HEK293 (cell line): Measurements from ENCODE around the gene RNF39.

ENCODE experiments used
- HOXA7 ChIP-seq: sonication (generic); formaldehyde crosslinking; IDR thresholded peaks from 2 replicates; pipeline ENCODE4 v1.8.1; 2022; ENCODE audit warnings: missing genetic modification reagents, borderline replicate concordance
- SP7 ChIP-seq: fragments of 450-650 bp; formaldehyde crosslinking; IDR thresholded peaks from 2 replicates; pipeline ENCODE4 v1.5.1; 2016; ENCODE audit warnings: missing biosample characterization, missing genetic modification characterization
- TRIM28 ChIP-seq: IDR thresholded peaks from 2 replicates; pipeline ENCODE4 v1.6.1; 2011; ENCODE audit warnings: low read length, control low read depth, borderline replicate concordance
- WT1 ChIP-seq: fragments of 450-650 bp; formaldehyde crosslinking; IDR thresholded peaks from 2 replicates; pipeline ENCODE4 v1.5.1; 2016; ENCODE audit warnings: missing biosample characterization, missing genetic modification characterization
- ZNF112 ChIP-seq: fragments of 450-650 bp; formaldehyde crosslinking; IDR thresholded peaks from 2 replicates; pipeline ENCODE4 v1.5.0; 2017; ENCODE audit warnings: missing biosample characterization, missing genetic modification characterization
- ZNF274 ChIP-seq, 2 experiments: fragments of 200-500 bp in 1 of 2; fragments of 450-650 bp in 1 of 2; sonication (Bioruptor generic) in 1 of 2; formaldehyde crosslinking in 1 of 2; IDR thresholded peaks; 2 replicates each; pipeline versions ENCODE4 v1.5.1 to v1.6.1; 2014 to 2016; ENCODE audit warnings: borderline replicate concordance in 1 of 2, inconsistent platforms in 1 of 2, low read length in 1 of 2, missing biosample characterization in 1 of 2, missing genetic modification characterization in 1 of 2
- ZNF324 ChIP-seq: fragments of 450-650 bp; formaldehyde crosslinking; IDR thresholded peaks from 2 replicates; pipeline ENCODE4 v1.5.1; 2016; ENCODE audit warnings: missing biosample characterization, missing genetic modification characterization
- ZNF426 ChIP-seq: fragments of 450-650 bp; formaldehyde crosslinking; IDR thresholded peaks from 2 replicates; pipeline ENCODE4 v1.5.1; 2017; ENCODE audit warnings: missing biosample characterization, missing genetic modification characterization, mild to moderate bottlenecking, inconsistent platforms, moderate library complexity
- ZNF48 ChIP-seq: fragments of 450-650 bp; formaldehyde crosslinking; IDR thresholded peaks from 2 replicates; pipeline ENCODE4 v1.5.1; 2016; ENCODE audit warnings: missing biosample characterization, missing genetic modification characterization
- ZNF501 ChIP-seq: fragments of 450-650 bp; formaldehyde crosslinking; IDR thresholded peaks from 2 replicates; pipeline ENCODE4 v1.5.1; 2016; ENCODE audit warnings: missing biosample characterization, missing genetic modification characterization
- ZNF510 ChIP-seq: fragments of 450-650 bp; formaldehyde crosslinking; IDR thresholded peaks from 2 replicates; pipeline ENCODE4 v1.5.1; 2018; ENCODE audit warnings: mild to moderate bottlenecking, missing genetic modification characterization, missing biosample characterization; ENCODE audit not compliant: insufficient replicate concordance
- ZNF558 ChIP-seq: fragments of 450-650 bp; formaldehyde crosslinking; IDR thresholded peaks from 2 replicates; pipeline ENCODE4 v1.5.1; 2016; ENCODE audit warnings: missing biosample characterization, missing genetic modification characterization
- ZNF610 ChIP-seq: fragments of 450-650 bp; formaldehyde crosslinking; IDR thresholded peaks from 2 replicates; pipeline ENCODE4 v1.5.1; 2016; ENCODE audit warnings: missing biosample characterization, missing genetic modification characterization, borderline replicate concordance
- ZNF626 ChIP-seq: fragments of 450-650 bp; sonication (Bioruptor Pico); formaldehyde crosslinking; IDR thresholded peaks from 2 replicates; pipeline ENCODE4 v1.5.1; 2018; ENCODE audit warnings: missing biosample characterization, missing genetic modification characterization, inconsistent platforms
- ZNF629 ChIP-seq: fragments of 450-650 bp; formaldehyde crosslinking; IDR thresholded peaks from 2 replicates; pipeline ENCODE4 v1.5.1; 2017; ENCODE audit warnings: missing biosample characterization, missing genetic modification characterization
- ZNF768 ChIP-seq: fragments of 450-650 bp; formaldehyde crosslinking; IDR thresholded peaks from 2 replicates; pipeline ENCODE4 v1.5.1; 2018; ENCODE audit warnings: missing biosample characterization, mild to moderate bottlenecking, missing genetic modification characterization
- TF ChIP-seq, protein P1 (sequence below): fragments of 450-650 bp; formaldehyde crosslinking; IDR thresholded peaks from 2 replicates; pipeline ENCODE4 v1.5.1; 2016; ENCODE audit warnings: missing biosample characterization, missing genetic modification characterization
- TF ChIP-seq, protein P2 (sequence below): fragments of 450-650 bp; formaldehyde crosslinking; conservative IDR thresholded peaks from 2 replicates; pipeline ENCODE4 v1.5.1; 2016; ENCODE audit warnings: low read depth, missing biosample characterization, missing genetic modification characterization
- TF ChIP-seq, protein P3 (sequence below): fragments of 450-650 bp; formaldehyde crosslinking; IDR thresholded peaks from 2 replicates; pipeline ENCODE4 v1.5.1; 2016; ENCODE audit warnings: missing biosample characterization, missing genetic modification characterization
- TF ChIP-seq, protein P4 (sequence below): fragments of 450-650 bp; IDR thresholded peaks from 2 replicates; pipeline ENCODE4 v1.5.1; 2018; ENCODE audit warnings: missing biosample characterization, missing genetic modification characterization
- TF ChIP-seq, protein P5 (sequence below): fragments of 450-650 bp; formaldehyde crosslinking; IDR thresholded peaks from 2 replicates; pipeline ENCODE4 v1.5.1; 2016; ENCODE audit warnings: missing biosample characterization, missing genetic modification characterization
- TF ChIP-seq, protein P6 (sequence below): fragments of 450-650 bp; formaldehyde crosslinking; IDR thresholded peaks from 2 replicates; pipeline ENCODE4 v1.5.1; 2016; ENCODE audit warnings: missing biosample characterization, missing genetic modification characterization
- TF ChIP-seq, protein P7 (sequence below): fragments of 450-650 bp; formaldehyde crosslinking; IDR thresholded peaks from 2 replicates; pipeline ENCODE4 v1.5.1; 2016; ENCODE audit warnings: missing biosample characterization, missing genetic modification characterization, borderline replicate concordance

RNF39 gene

DNA sequence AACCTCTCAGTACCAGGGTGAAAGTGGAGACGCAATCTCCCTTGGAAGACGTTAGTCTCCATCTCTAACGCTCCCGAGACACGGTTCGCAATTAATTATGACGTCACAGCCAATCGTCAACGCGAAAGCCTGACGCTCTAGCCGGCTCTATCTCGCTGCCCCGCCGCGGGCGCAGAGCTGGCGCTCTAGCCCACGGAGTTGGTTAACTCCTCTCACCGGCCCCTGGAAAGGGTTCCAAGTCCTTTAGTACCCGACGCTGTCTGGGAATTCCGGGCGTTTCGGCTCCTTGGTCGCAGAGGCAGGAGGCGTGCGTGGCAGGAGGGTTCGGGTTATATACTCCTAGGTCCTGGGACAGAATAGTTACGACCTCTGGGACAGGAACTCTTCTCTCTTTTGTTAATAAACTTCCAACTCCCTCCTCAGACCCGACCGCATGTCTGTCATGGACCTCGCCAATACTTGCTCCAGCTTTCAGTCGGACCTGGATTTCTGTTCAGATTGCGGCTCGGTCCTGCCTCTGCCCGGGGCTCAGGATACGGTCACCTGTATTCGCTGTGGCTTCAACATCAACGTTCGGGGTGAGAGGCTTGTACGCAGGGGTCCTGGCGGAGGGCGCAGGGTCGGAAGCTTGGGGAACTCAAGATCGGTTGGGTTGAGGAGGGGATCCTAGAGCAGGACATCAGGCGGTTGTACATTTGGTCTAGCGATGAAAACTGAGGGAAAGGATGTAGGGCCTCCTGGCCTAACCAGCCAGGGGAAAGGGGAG is 14.3 kb downstream of the RNF39 start, which contains the start of gene POLR1H (continued):
- TF ChIP-seq, protein P1, sequence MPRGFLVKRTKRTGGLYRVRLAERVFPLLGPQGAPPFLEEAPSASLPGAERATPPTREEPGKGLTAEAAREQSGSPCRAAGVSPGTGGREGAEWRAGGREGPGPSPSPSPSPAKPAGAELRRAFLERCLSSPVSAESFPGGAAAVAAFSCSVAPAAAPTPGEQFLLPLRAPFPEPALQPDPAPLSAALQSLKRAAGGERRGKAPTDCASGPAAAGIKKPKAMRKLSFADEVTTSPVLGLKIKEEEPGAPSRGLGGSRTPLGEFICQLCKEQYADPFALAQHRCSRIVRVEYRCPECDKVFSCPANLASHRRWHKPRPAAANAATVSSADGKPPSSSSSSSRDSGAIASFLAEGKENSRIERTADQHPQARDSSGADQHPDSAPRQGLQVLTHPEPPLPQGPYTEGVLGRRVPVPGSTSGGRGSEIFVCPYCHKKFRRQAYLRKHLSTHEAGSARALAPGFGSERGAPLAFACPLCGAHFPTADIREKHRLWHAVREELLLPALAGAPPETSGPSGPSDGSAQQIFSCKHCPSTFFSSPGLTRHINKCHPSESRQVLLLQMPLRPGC (tag by site-specific recombination), result peak; percentile 80
- TF ChIP-seq TRIM28 (0 out of 2 replicates have a peak, but pooled peaks have one; percentile 72), ZNF501 (tag by site-specific recombination) (peak; percentile 73), ZNF274 (IDR thresholded peaks at IDR 0.05; ENCODE audit: low read length) (no peak), ZNF274 (tag by site-specific recombination; IDR thresholded peaks at IDR 0.05; ENCODE audit: borderline replicate concordance) (no peak), ZNF768 (no peak), ZNF48 (no peak), ZNF626 (tag by site-specific recombination) (no peak), ZNF510 (tag by site-specific recombination) (no peak), HOXA7 (CRISPR knock-in tag) (no peak), ZNF426 (no peak), WT1 (peak; percentile 62), SP7 (peak; percentile 80), ZNF558 (tag by site-specific recombination) (peak; percentile 29; the same call in 1 of the 2 replicates), ZNF629 (tag by site-specific recombination) (peak; percentile 99), ZNF112 (no peak), ZNF610 (tag by site-specific recombination) (peak; percentile 81), ZNF324 (tag by site-specific recombination) (peak; percentile 95)
- TF ChIP-seq, protein P2, sequence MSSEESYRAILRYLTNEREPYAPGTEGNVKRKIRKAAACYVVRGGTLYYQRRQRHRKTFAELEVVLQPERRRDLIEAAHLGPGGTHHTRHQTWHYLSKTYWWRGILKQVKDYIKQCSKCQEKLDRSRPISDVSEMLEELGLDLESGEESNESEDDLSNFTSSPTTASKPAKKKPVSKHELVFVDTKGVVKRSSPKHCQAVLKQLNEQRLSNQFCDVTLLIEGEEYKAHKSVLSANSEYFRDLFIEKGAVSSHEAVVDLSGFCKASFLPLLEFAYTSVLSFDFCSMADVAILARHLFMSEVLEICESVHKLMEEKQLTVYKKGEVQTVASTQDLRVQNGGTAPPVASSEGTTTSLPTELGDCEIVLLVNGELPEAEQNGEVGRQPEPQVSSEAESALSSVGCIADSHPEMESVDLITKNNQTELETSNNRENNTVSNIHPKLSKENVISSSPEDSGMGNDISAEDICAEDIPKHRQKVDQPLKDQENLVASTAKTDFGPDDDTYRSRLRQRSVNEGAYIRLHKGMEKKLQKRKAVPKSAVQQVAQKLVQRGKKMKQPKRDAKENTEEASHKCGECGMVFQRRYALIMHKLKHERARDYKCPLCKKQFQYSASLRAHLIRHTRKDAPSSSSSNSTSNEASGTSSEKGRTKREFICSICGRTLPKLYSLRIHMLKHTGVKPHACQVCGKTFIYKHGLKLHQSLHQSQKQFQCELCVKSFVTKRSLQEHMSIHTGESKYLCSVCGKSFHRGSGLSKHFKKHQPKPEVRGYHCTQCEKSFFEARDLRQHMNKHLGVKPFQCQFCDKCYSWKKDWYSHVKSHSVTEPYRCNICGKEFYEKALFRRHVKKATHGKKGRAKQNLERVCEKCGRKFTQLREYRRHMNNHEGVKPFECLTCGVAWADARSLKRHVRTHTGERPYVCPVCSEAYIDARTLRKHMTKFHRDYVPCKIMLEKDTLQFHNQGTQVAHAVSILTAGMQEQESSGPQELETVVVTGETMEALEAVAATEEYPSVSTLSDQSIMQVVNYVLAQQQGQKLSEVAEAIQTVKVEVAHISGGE, result peak; percentile 56; the same call in 1 of the 2 replicates
- TF ChIP-seq, protein P3, sequence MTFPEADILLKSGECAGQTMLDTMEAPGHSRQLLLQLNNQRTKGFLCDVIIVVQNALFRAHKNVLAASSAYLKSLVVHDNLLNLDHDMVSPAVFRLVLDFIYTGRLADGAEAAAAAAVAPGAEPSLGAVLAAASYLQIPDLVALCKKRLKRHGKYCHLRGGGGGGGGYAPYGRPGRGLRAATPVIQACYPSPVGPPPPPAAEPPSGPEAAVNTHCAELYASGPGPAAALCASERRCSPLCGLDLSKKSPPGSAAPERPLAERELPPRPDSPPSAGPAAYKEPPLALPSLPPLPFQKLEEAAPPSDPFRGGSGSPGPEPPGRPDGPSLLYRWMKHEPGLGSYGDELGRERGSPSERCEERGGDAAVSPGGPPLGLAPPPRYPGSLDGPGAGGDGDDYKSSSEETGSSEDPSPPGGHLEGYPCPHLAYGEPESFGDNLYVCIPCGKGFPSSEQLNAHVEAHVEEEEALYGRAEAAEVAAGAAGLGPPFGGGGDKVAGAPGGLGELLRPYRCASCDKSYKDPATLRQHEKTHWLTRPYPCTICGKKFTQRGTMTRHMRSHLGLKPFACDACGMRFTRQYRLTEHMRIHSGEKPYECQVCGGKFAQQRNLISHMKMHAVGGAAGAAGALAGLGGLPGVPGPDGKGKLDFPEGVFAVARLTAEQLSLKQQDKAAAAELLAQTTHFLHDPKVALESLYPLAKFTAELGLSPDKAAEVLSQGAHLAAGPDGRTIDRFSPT (tag by site-specific recombination), result peak; percentile 69
- TF ChIP-seq, protein P4, sequence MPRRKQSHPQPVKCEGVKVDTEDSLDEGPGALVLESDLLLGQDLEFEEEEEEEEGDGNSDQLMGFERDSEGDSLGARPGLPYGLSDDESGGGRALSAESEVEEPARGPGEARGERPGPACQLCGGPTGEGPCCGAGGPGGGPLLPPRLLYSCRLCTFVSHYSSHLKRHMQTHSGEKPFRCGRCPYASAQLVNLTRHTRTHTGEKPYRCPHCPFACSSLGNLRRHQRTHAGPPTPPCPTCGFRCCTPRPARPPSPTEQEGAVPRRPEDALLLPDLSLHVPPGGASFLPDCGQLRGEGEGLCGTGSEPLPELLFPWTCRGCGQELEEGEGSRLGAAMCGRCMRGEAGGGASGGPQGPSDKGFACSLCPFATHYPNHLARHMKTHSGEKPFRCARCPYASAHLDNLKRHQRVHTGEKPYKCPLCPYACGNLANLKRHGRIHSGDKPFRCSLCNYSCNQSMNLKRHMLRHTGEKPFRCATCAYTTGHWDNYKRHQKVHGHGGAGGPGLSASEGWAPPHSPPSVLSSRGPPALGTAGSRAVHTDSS (tag by site-specific recombination), result no peak; the same call in 1 of the 2 replicates
- TF ChIP-seq, protein P5, sequence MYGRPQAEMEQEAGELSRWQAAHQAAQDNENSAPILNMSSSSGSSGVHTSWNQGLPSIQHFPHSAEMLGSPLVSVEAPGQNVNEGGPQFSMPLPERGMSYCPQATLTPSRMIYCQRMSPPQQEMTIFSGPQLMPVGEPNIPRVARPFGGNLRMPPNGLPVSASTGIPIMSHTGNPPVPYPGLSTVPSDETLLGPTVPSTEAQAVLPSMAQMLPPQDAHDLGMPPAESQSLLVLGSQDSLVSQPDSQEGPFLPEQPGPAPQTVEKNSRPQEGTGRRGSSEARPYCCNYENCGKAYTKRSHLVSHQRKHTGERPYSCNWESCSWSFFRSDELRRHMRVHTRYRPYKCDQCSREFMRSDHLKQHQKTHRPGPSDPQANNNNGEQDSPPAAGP (tag by site-specific recombination), result peak; percentile 88; the same call in 1 of the 2 replicates
- TF ChIP-seq, protein P6, sequence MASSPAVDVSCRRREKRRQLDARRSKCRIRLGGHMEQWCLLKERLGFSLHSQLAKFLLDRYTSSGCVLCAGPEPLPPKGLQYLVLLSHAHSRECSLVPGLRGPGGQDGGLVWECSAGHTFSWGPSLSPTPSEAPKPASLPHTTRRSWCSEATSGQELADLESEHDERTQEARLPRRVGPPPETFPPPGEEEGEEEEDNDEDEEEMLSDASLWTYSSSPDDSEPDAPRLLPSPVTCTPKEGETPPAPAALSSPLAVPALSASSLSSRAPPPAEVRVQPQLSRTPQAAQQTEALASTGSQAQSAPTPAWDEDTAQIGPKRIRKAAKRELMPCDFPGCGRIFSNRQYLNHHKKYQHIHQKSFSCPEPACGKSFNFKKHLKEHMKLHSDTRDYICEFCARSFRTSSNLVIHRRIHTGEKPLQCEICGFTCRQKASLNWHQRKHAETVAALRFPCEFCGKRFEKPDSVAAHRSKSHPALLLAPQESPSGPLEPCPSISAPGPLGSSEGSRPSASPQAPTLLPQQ (tag by site-specific recombination), result peak; percentile 78
- TF ChIP-seq, protein P7, sequence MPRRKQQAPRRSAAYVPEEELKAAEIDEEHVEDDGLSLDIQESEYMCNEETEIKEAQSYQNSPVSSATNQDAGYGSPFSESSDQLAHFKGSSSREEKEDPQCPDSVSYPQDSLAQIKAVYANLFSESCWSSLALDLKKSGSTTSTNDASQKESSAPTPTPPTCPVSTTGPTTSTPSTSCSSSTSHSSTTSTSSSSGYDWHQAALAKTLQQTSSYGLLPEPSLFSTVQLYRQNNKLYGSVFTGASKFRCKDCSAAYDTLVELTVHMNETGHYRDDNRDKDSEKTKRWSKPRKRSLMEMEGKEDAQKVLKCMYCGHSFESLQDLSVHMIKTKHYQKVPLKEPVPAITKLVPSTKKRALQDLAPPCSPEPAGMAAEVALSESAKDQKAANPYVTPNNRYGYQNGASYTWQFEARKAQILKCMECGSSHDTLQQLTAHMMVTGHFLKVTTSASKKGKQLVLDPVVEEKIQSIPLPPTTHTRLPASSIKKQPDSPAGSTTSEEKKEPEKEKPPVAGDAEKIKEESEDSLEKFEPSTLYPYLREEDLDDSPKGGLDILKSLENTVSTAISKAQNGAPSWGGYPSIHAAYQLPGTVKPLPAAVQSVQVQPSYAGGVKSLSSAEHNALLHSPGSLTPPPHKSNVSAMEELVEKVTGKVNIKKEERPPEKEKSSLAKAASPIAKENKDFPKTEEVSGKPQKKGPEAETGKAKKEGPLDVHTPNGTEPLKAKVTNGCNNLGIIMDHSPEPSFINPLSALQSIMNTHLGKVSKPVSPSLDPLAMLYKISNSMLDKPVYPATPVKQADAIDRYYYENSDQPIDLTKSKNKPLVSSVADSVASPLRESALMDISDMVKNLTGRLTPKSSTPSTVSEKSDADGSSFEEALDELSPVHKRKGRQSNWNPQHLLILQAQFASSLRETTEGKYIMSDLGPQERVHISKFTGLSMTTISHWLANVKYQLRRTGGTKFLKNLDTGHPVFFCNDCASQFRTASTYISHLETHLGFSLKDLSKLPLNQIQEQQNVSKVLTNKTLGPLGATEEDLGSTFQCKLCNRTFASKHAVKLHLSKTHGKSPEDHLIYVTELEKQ, result peak; percentile 55; the same call in 1 of the 2 replicates
